K562 (cell line): ENCODE measurements around the gene DYNLT2B. TPM values are rescaled to one million over a fixed set of nuclear protein-coding genes. Genes with fewer than 3 reads are reported as not detected.

Experiments used
- ATAC-seq: fragments of 200-7000 bp; cut with Tn5 transposase; 3 replicates; pipeline ENCODE4 v1.9.1; 2020; ENCODE audit warnings: moderate library complexity
- BruUV-seq: library from RNA; stranded (reverse); fragments of 400-500 nt; replicated peaks from 2 replicates; lab custom pipeline; 2021; lab: Mats Ljungman, UMichigan
- CTCF ChIA-PET: fragments of 300-600 bp; formaldehyde crosslinking; extraction: SDS; loops from one replicate; lab custom pipeline; 2021; ENCODE audit warnings: low intra/inter-chr PET ratio; lab: Yijun Ruan, JAX
- POLR2A ChIA-PET: fragments of 300-600, 350-650 bp; sonication (Branson Sonifier 250); formaldehyde crosslinking; extraction: SDS; loops from one replicate; lab custom pipeline; 2021; ENCODE audit warnings: antibody characterized with exemption, inconsistent platforms; lab: Yijun Ruan, JAX
- DNase-seq, 4 experiments: peaks; one replicate each; pipeline versions ENCODE4 v3.0.0 to v3.0.0-alpha.2; 2011 to 2018; ENCODE audit warnings: low spot score in 3 of 4, mixed read lengths in 3 of 4; ENCODE audit errors: extremely low read depth in 1 of 4
- FAIRE-seq: peaks from 2 replicates; lab custom pipeline; 2011; peaks lifted over from hg19 to GRCh38; lab: Jason Lieb, UNC
- H2AFZ ChIP-seq: 2 replicates; pipeline ENCODE4 v1.6.0; 2011; ENCODE audit warnings: low read depth, low read length, control low read depth, inconsistent platforms
- H3K27ac ChIP-seq: fragments of 200-600 bp; 3 replicates; pipeline ENCODE4 v1.8.0; 2011; ENCODE audit warnings: low read depth, mild to moderate bottlenecking, control low read depth, inconsistent platforms, low read length, moderate library complexity, mixed read lengths; ENCODE audit errors: extremely low read depth
- H3K27me3 ChIP-seq, 2 experiments: fragments of 300-600 bp in 1 of 2; 2 replicates in 1 of 2; 3 replicates in 1 of 2; pipeline versions ENCODE4 v1.6.0 to v1.8.0; 2011; ENCODE audit warnings: inconsistent platforms in 2 of 2, low read length in 2 of 2, mild to moderate bottlenecking in 1 of 2, mixed read lengths in 1 of 2, moderate library complexity in 1 of 2; ENCODE audit not compliant: control insufficient read depth in 2 of 2, insufficient read depth in 2 of 2
- H3K36me3 ChIP-seq: fragments of 300-600 bp; 3 replicates; pipeline ENCODE4 v1.8.0; 2011; ENCODE audit warnings: mild to moderate bottlenecking, low read length, inconsistent platforms; ENCODE audit not compliant: control insufficient read depth, insufficient read depth
- H3K4me1 ChIP-seq, 2 experiments: fragments of 200-600 bp in 1 of 2; replicated peaks in 1 of 2; 2 replicates in 1 of 2; 3 replicates in 1 of 2; pipeline versions ENCODE4 v1.5.1 to v1.8.0; 2011; ENCODE audit warnings: inconsistent platforms in 2 of 2, low read length in 2 of 2, mild to moderate bottlenecking in 1 of 2, mixed read lengths in 1 of 2, moderate library complexity in 1 of 2; ENCODE audit not compliant: control insufficient read depth in 2 of 2, insufficient read depth in 2 of 2
- H3K4me2 ChIP-seq: 2 replicates; pipeline ENCODE4 v1.6.1; 2011; ENCODE audit warnings: low read length, control low read depth, inconsistent platforms, mixed read lengths; ENCODE audit not compliant: insufficient read depth
- H3K4me3 ChIP-seq: fragments of 200-600 bp; sonication (generic), shearing (Covaris generic); 2 replicates; pipeline ENCODE4 v1.5.1; 2016; ENCODE audit warnings: control low read depth, inconsistent platforms
- H3K79me2 ChIP-seq: fragments of 200-600 bp; 3 replicates; pipeline ENCODE4 v1.8.0; 2011; ENCODE audit warnings: low read length, inconsistent platforms; ENCODE audit not compliant: control insufficient read depth, insufficient read depth
- H3K9ac ChIP-seq, 2 experiments: 2 replicates each; pipeline versions ENCODE4 v1.6.0 to v1.6.1; 2011; ENCODE audit warnings: low read depth in 2 of 2, low read length in 2 of 2, control low read depth in 1 of 2, inconsistent platforms in 1 of 2, mild to moderate bottlenecking in 1 of 2, mixed read lengths in 1 of 2; ENCODE audit not compliant: insufficient read depth in 1 of 2
- H3K9me1 ChIP-seq: one replicate; pipeline ENCODE4 v1.6.0; 2011; ENCODE audit warnings: inconsistent platforms, mild to moderate bottlenecking, low read length, moderate library complexity; ENCODE audit not compliant: control insufficient read depth, insufficient read depth
- H3K9me3 ChIP-seq: replicated peaks from 2 replicates; pipeline ENCODE4 v1.5.1; 2011; ENCODE audit warnings: low read depth, low read length, inconsistent platforms; ENCODE audit not compliant: control insufficient read depth, insufficient read depth
- H4K20me1 ChIP-seq: replicated peaks from 2 replicates; pipeline ENCODE4 v1.6.1; 2011; ENCODE audit warnings: low read length, inconsistent platforms, mixed read lengths; ENCODE audit not compliant: control insufficient read depth, insufficient read depth
- BRD9 ChIP-seq: fragments of 450-650 bp; IDR thresholded peaks from 2 replicates; pipeline ENCODE4 v1.6.1; 2018; ENCODE audit warnings: low read depth; ENCODE audit not compliant: partially characterized antibody
- CCAR2 ChIP-seq: fragments of 200-400 bp; formaldehyde crosslinking; IDR thresholded peaks from 2 replicates; pipeline ENCODE4 v1.6.1; 2017; ENCODE audit warnings: mild to moderate bottlenecking, low read depth, low read length
- CSDE1 ChIP-seq, 2 experiments: fragments of 450-650 bp; IDR thresholded peaks; 2 replicates each; pipeline ENCODE4 v1.6.1; 2016; ENCODE audit warnings: mild to moderate bottlenecking in 1 of 2
- DNMT1 ChIP-seq: fragments of 450-650 bp; IDR thresholded peaks from 2 replicates; pipeline ENCODE4 v1.6.1; 2016; ENCODE audit warnings: antibody characterized with exemption, mild to moderate bottlenecking
- ESRRA ChIP-seq: fragments of 450-650 bp; IDR thresholded peaks from 2 replicates; pipeline ENCODE4 v1.6.1; 2014; ENCODE audit warnings: low read depth, mild to moderate bottlenecking, moderate library complexity, borderline replicate concordance
- MEIS2 ChIP-seq: fragments of 450-650 bp; IDR thresholded peaks from 2 replicates; pipeline ENCODE4 v1.6.1; 2014; ENCODE audit warnings: mild to moderate bottlenecking; ENCODE audit not compliant: partially characterized antibody
- MIER1 ChIP-seq: fragments of 450-650 bp; IDR thresholded peaks from 2 replicates; pipeline ENCODE4 v1.6.1; 2016; ENCODE audit warnings: antibody characterized with exemption, mild to moderate bottlenecking, low read depth
- MYBL2 ChIP-seq, 2 experiments: fragments of 450-650 bp in 1 of 2; sonication (generic) in 1 of 2; formaldehyde crosslinking in 1 of 2; IDR thresholded peaks; 2 replicates each; pipeline versions ENCODE4 v1.6.1 to v1.8.1; 2017 to 2022; ENCODE audit warnings: borderline replicate concordance in 1 of 2, inconsistent platforms in 1 of 2, low read depth in 1 of 2, mild to moderate bottlenecking in 1 of 2, missing genetic modification reagents in 1 of 2, moderate library complexity in 1 of 2
- OTX1 ChIP-seq: fragments of 450-650 bp; formaldehyde crosslinking; IDR thresholded peaks from 2 replicates; pipeline ENCODE4 v1.4.0; 2022; ENCODE audit warnings: mild to moderate bottlenecking
- POLR2H ChIP-seq: IDR thresholded peaks from 2 replicates; pipeline ENCODE4 v1.6.1; 2016; ENCODE audit warnings: missing genetic modification characterization, low read depth, mild to moderate bottlenecking, control low read depth, missing compliant biosample characterization, moderate library complexity
- PYGO2 ChIP-seq: fragments of 450-650 bp; IDR thresholded peaks from 2 replicates; pipeline ENCODE4 v1.6.1; 2016; ENCODE audit warnings: mild to moderate bottlenecking, missing genetic modification characterization, moderate library complexity, missing compliant biosample characterization
- RFX5 ChIP-seq: IDR thresholded peaks from 2 replicates; pipeline ENCODE4 v1.6.1; 2011; ENCODE audit warnings: low read depth, mild to moderate bottlenecking, improper control_type of control experiment, low read length
- SP1 ChIP-seq: sonication (generic); formaldehyde crosslinking; IDR thresholded peaks from 2 replicates; pipeline ENCODE4 v1.8.1; 2022; ENCODE audit warnings: mild to moderate bottlenecking, missing genetic modification reagents
- TBL1XR1 ChIP-seq, 2 experiments: IDR thresholded peaks; 2 replicates each; pipeline ENCODE4 v1.6.1; 2012; ENCODE audit warnings: improper control_type of control experiment in 2 of 2, low read length in 2 of 2, mild to moderate bottlenecking in 1 of 2
- TEAD4 ChIP-seq, 2 experiments: sonication (generic) in 1 of 2; formaldehyde crosslinking in 1 of 2; IDR thresholded peaks; 2 replicates each; pipeline versions ENCODE4 v1.6.1 to v1.8.0; 2012 to 2022; ENCODE audit warnings: borderline replicate concordance in 1 of 2, inconsistent platforms in 1 of 2, low read length in 1 of 2, mild to moderate bottlenecking in 1 of 2, missing genetic modification reagents in 1 of 2
- ZBTB8A ChIP-seq: fragments of 450-650 bp; IDR thresholded peaks from 2 replicates; pipeline ENCODE4 v1.6.1; 2018; ENCODE audit warnings: mild to moderate bottlenecking, moderate library complexity; ENCODE audit not compliant: partially characterized antibody
- ZNF24 ChIP-seq: fragments of 450-650 bp; IDR thresholded peaks from 2 replicates; pipeline ENCODE4 v1.6.1; 2016
- WGBS: fragments of 100-300 bp; shearing (Covaris generic); methylation state at CpG from one replicate; pipeline ENCODE4 v1.1.6; 2016; ENCODE audit warnings: low coverage, mixed read lengths; ENCODE audit not compliant: insufficient coverage; ENCODE audit errors: missing lambda C conversion rate; 5-methylcytosine and 5-hydroxymethylcytosine counted together
- in situ Hi-C: fragments of 300-500 bp; cut with MboI; formaldehyde crosslinking; loops from 4 replicates; pipeline ENCODE4 v1.15.0; 2018; ENCODE audit warnings: inconsistent platforms, mixed read lengths
- intact Hi-C: fragments of 100-400 bp; cut with micrococcal nuclease; formaldehyde crosslinking; loops from 2 replicates; pipeline ENCODE4 v1.14.2; 2022
- polyA plus RNA-seq, 8 experiments: library from polyadenylated mRNA; depleted of rRNA in 4 of 8; stranded (reverse) in 5 of 8; unstranded in 3 of 8; fragments of >200 nt; fragmentation: Nextera tagmentation in 2 of 8; fragmentation: Illumina TruSeq in 1 of 8; extraction: Ambion mirVana in 2 of 8; extraction: Trizol in 1 of 8; gene quantifications; 2 replicates each; pipeline versions ENCODE4 v1.2.1 to v1.2.3, GENCODE V29; 2011 to 2014; ENCODE audit warnings: inconsistent platforms in 1 of 8, missing spikeins in 1 of 8
- total RNA-seq, 7 experiments: library from RNA; depleted of rRNA in 6 of 7; stranded (reverse); fragments of >200 nt in 6 of 7; fragmentation: Illumina TruSeq in 2 of 7; extraction: Trizol in 2 of 7; gene quantifications; 2 replicates each; pipeline versions ENCODE4 v1.2.1 to v1.2.3, GENCODE V29; 2011 to 2021; ENCODE audit warnings: low replicate concordance in 1 of 7
- TF ChIP-seq, protein P1 (sequence below), 3 experiments: IDR thresholded peaks in 2 of 3; conservative IDR thresholded peaks in 1 of 3; 2 replicates each; pipeline ENCODE4 v1.5.1; 2011 to 2012; ENCODE audit warnings: low read length in 3 of 3, mild to moderate bottlenecking in 3 of 3, control low read depth in 2 of 3, improper control_type of control experiment in 1 of 3, inconsistent platforms in 1 of 3, low read depth in 1 of 3, mixed read lengths in 1 of 3, moderate library complexity in 1 of 3; ENCODE audit not compliant: insufficient read depth in 2 of 3
- TF ChIP-seq, protein P2 (sequence below), 3 experiments: fragments of 200-800 bp in 1 of 3; sonication (Bioruptor generic) in 1 of 3; sonication (generic) in 1 of 3; formaldehyde crosslinking in 1 of 3; IDR thresholded peaks; 2 replicates each; pipeline versions ENCODE4 v1.6.1 to v1.8.0; 2016 to 2022; ENCODE audit warnings: mild to moderate bottlenecking in 2 of 3, missing compliant biosample characterization in 2 of 3, missing genetic modification characterization in 2 of 3, missing genetic modification reagents in 1 of 3

DYNLT2B gene
- total and polyA plus RNA-seq, 9 of the 15 experiments (the other 6 are each of a cell fraction or from before 2014, with no cell fraction given), result 6.5 to 19.9 (median 8.7) TPM

DNA sequence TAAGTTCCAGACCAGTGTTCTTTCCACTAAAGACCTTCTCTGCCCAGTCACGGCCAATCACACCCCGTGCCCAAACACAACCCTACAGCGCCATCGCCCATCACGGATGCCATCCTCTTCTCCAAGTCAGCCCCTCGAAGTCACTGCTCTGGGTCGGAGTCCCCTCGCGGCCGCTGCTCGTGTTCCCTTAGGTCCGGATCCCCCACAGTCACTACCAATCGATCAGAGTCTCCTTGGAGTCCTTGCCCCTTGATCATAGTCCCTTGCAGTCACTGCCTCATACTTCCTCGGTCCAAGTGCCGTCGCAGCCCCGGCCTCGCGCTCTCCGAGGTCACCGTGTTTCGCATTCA lies 31.0 kb downstream of the DYNLT2B start (continued):
- TF ChIP-seq, protein P1, sequence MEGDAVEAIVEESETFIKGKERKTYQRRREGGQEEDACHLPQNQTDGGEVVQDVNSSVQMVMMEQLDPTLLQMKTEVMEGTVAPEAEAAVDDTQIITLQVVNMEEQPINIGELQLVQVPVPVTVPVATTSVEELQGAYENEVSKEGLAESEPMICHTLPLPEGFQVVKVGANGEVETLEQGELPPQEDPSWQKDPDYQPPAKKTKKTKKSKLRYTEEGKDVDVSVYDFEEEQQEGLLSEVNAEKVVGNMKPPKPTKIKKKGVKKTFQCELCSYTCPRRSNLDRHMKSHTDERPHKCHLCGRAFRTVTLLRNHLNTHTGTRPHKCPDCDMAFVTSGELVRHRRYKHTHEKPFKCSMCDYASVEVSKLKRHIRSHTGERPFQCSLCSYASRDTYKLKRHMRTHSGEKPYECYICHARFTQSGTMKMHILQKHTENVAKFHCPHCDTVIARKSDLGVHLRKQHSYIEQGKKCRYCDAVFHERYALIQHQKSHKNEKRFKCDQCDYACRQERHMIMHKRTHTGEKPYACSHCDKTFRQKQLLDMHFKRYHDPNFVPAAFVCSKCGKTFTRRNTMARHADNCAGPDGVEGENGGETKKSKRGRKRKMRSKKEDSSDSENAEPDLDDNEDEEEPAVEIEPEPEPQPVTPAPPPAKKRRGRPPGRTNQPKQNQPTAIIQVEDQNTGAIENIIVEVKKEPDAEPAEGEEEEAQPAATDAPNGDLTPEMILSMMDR (IDR thresholded peaks at IDR 0.05 in 2 of 3, conservative IDR thresholded peaks at IDR 0.05 in 1 of 3; ENCODE audit: insufficient read depth in 2 of 3, low read depth in 1 of 3, low read length in 3 of 3), result no peak
- TF ChIP-seq ZBTB8A (no peak), ESRRA (no peak), MYBL2 (IDR thresholded peaks at IDR 0.05; ENCODE audit: low read depth) (no peak), MYBL2 (CRISPR knock-in tag; IDR thresholded peaks at IDR 0.05; ENCODE audit: borderline replicate concordance) (peak; percentile 32; the same call in 1 of the 2 replicates), CCAR2 (no peak), TBL1XR1 (IDR thresholded peaks at IDR 0.05; ENCODE audit: low read length in 2 of 2) (no peak), ZNF24 (no peak)

GRCh38 chr3:196284396-196284795 lies 33.6 kb downstream of the DYNLT2B start:
- Histone ChIP-seq H3K9ac (peak overlapping the region in 1 of 2 experiments; percentile 18; a peak in 2 of 4 replicates), H3K4me3 (no peak overlapping the region), H3K27me3 (no peaks in the 10 kb centered on the region), H2AFZ (no peak overlapping the region), H4K20me1 (no peaks in the 10 kb centered on the region), H3K27ac (no peak overlapping the region), H3K9me3 (no peaks in the 10 kb centered on the region), H3K36me3 (peaks cover 11% of the 10 kb centered on the region), H3K4me2 (no peak overlapping the region; the same call in 1 of the 2 replicates), H3K9me1 (no peaks in the 10 kb centered on the region), H3K4me1 (peaks cover 29 to 44% of the 10 kb centered on the region in 2 experiments), H3K79me2 (peaks cover 83% of the 10 kb centered on the region)
- TF ChIP-seq BRD9 (no peak), CSDE1 (IDR thresholded peaks at IDR 0.05) (no peak), DNMT1 (no peak), MIER1 (no peak), PYGO2 (tag) (no peak), POLR2H (tag) (no peak), RFX5 (no peak), MEIS2 (no peak), TEAD4 (IDR thresholded peaks at IDR 0.05; ENCODE audit: low read length) (no peak), TEAD4 (CRISPR knock-in tag; IDR thresholded peaks at IDR 0.05; ENCODE audit: borderline replicate concordance) (no peak), SP1 (CRISPR knock-in tag) (no peak), OTX1 (CRISPR knock-in tag) (no peak)
- TF ChIP-seq, protein P2, sequence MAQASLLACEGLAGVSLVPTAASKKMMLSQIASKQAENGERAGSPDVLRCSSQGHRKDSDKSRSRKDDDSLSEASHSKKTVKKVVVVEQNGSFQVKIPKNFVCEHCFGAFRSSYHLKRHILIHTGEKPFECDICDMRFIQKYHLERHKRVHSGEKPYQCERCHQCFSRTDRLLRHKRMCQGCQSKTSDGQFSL (CRISPR knock-in tag; IDR thresholded peaks at IDR 0.05), result no peak
- TF ChIP-seq, protein P2 (tag; IDR thresholded peaks at IDR 0.05), result no peak
- intact Hi-C loops, result no loop called here
- no TSS peak for BruUV-seq
- DNase-seq (no peak), ATAC-seq (no peak), FAIRE-seq (no peak)
- CTCF ChIA-PET, result no interaction called here
- in situ Hi-C loops, result no loop called here
- WGBS, result 47% methylated on average over 3 of the region's 3 CpGs
- POLR2A ChIA-PET, result interaction anchor here (0.5 to 2.8 kb wide), 6 partner anchors 11 to 536 kb away, joined by 3 to 18 read pairs (median 4); partner anchors contain the start of genes DYNLT2B and TM4SF19
